ENCODE measurements around the gene SLC5A4.
A peak's percentile ranks its signal among the peaks of the same experiment; 100 is the strongest.

SLC5A4 gene

GRCh38 chr22:32232191-32232830, 22.8 kb downstream of the SLC5A4 start:
- no peak for DNase-seq

GRCh38 chr22:32226326-32227104, 28.6 kb downstream of the SLC5A4 start:
- no peak for DNase-seq

- DNase-seq = no peak
These were observed 32.2 kb downstream of the SLC5A4 start for GRCh38 chr22:32222991-32223390.

GRCh38 chr22:32219026-32219425, 36.1 kb downstream of the SLC5A4 start:
- DNase-seq = peak; percentile 10 to 20

- DNase-seq = peak in 1 of 2 donors; percentile 47
These were observed 36.7 kb downstream of the SLC5A4 start for GRCh38 chr22:32218470-32218869.

- DNase-seq = no peak
These were observed 37.7 kb downstream of the SLC5A4 start for GRCh38 chr22:32217465-32217864.

GRCh38 chr22:32216911-32217310, 38.2 kb downstream of the SLC5A4 start:
- DNase-seq = no peak

- DNase-seq = no peak
These were observed 44.1 kb downstream of the SLC5A4 start for GRCh38 chr22:32211011-32211410.

GRCh38 chr22:32208681-32209080, 46.5 kb downstream of the SLC5A4 start:
- DNase-seq = no peak

GRCh38 chr22:32207971-32208480, 47.1 kb downstream of the SLC5A4 start:
- DNase-seq = no peak

- DNase-seq = peak; percentile 43 to 51
These were observed 48.1 kb downstream of the SLC5A4 start for GRCh38 chr22:32206774-32207758.

- no peak for DNase-seq
These were observed 49.0 kb downstream of the SLC5A4 start for GRCh38 chr22:32205974-32206773.

GRCh38 chr22:32204856-32205722, 50.1 kb downstream of the SLC5A4 start, which contains the start of gene RFPL2:
Gene RFPL2 (minus strand): TSS chr22:32205073. CDS start chr22:32202451, 2,622 bp downstream.
- peak; percentile 37 to 60 for DNase-seq

GRCh38 chr22:32204040-32204855, 50.9 kb downstream of the SLC5A4 start:
- DNase-seq = peak in 1 of 2 donors; percentile 41

GRCh38 chr22:32203181-32204039, 51.7 kb downstream of the SLC5A4 start:
- no peak for DNase-seq

- DNase-seq = peak; percentile 33 to 40
These were observed 52.5 kb downstream of the SLC5A4 start for GRCh38 chr22:32202539-32203180.

- DNase-seq = no peak
These were observed 53.0 kb downstream of the SLC5A4 start for GRCh38 chr22:32202161-32202538.

GRCh38 chr22:32200752-32201151, 54.4 kb downstream of the SLC5A4 start:
- peak in 1 of 2 donors; percentile 48 for DNase-seq
